Muscle layer of duodenum (tissue), 2 donors: ENCODE results near the gene DOCK8.

Source experiments
- H3K27ac ChIP-seq: one replicate; pipeline ENCODE4 v1.7.0; 2013; ENCODE audit warnings: mild to moderate bottlenecking, low read length
- H3K27me3 ChIP-seq: one replicate; pipeline ENCODE4 v1.7.0; 2013; ENCODE audit warnings: low read depth, mild to moderate bottlenecking, control low read depth, low read length
- H3K36me3 ChIP-seq, 2 donors: one replicate each; pipeline ENCODE4 v1.7.0; 2013; ENCODE audit warnings: low read length in 2 of 2, control low read depth in 1 of 2, mild to moderate bottlenecking in 1 of 2; ENCODE audit not compliant: insufficient read depth in 2 of 2, control insufficient read depth in 1 of 2
- H3K4me1 ChIP-seq, 2 donors: one replicate each; pipeline ENCODE4 v1.7.0; 2013; ENCODE audit warnings: low read length in 2 of 2, mild to moderate bottlenecking in 2 of 2, control low read depth in 1 of 2, moderate library complexity in 1 of 2; ENCODE audit not compliant: insufficient read depth in 2 of 2, control insufficient read depth in 1 of 2
- H3K4me3 ChIP-seq, 2 donors: one replicate each; pipeline ENCODE4 v1.7.0; 2013; ENCODE audit warnings: low read length in 2 of 2, low read depth in 1 of 2, mild to moderate bottlenecking in 1 of 2
- H3K9me3 ChIP-seq, 2 donors: one replicate each; pipeline ENCODE4 v1.7.0; 2013; ENCODE audit warnings: low read length in 2 of 2, control low read depth in 1 of 2, mild to moderate bottlenecking in 1 of 2; ENCODE audit not compliant: control insufficient read depth in 1 of 2
- donor health status: healthy.

The DOCK8 gene

DNA sequence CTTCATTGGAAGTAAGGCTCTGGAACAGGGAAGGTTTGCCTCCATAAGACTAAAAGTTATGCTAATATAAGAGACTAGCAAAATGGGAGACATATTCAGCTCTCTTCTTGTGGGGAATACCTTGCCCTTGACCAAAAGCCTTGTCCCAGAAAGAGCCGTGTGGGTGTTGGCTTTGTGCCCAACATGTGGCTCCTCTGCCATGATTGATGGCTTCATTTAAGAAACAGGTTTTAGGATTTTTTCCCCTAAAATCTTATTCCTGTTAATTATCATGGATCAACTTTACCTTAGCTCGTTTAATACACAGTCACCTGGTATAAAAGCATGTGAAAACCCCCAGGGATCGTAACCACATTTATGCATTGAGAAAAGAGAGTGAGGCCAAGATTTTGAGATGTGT is 38.9 kb downstream of the DOCK8 start:
- no peaks in the 10 kb centered on the region for H3K4me1 ChIP-seq
- no peaks in the 10 kb centered on the region for H3K27me3 ChIP-seq
- H3K4me3 ChIP-seq = no peak overlapping the region
- H3K36me3 ChIP-seq = no peaks in the 10 kb centered on the region
- H3K27ac ChIP-seq = no peak overlapping the region
- H3K9me3 ChIP-seq = no peaks in the 10 kb centered on the region

DNA sequence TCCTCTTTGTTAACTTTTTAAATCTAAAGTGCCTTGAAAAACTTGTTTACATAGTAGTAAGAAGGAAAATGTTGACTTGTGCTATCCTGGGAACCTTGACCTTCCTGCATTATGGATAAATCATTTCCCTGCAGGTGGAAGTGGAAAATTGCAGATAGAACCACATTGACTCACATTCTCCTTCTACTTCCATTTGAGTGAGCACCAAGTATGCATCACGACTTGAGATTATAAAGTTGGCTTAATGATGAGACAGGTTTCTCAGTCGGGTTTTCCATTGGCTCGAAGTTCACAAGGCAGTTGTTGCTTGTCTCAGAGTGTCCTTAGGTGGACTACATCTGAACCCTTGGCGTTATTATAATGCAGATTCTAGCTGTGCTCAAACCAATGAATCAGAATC is 39.9 kb downstream of the DOCK8 start:
- no peak overlapping the region for H3K27ac ChIP-seq
- no peaks in the 10 kb centered on the region for H3K9me3 ChIP-seq
- H3K36me3 ChIP-seq = no peaks in the 10 kb centered on the region
- no peak overlapping the region for H3K4me3 ChIP-seq
- no peaks in the 10 kb centered on the region for H3K27me3 ChIP-seq
- no peaks in the 10 kb centered on the region for H3K4me1 ChIP-seq

DNA sequence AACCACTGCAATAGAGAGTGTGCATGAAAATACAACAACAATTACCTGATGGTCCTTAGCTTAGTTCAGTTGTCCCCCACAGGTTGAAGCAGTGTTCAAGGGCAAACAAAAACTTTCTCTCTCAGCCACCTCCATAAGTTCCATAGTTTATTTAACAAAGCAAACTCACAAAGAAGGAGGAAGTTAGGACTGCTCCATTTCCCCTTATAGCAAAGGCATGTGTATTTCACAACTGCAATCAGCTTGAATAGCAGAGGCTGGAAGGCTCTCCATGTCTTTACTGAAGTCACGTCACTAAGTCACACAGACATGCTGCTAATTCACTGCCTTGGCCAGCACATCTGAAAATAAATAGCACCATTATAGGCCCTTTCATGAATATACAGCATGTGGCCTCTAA is 43.3 kb downstream of the DOCK8 start:
- H3K9me3 ChIP-seq = no peaks in the 10 kb centered on the region
- H3K4me3 ChIP-seq = no peak overlapping the region
- no peaks in the 10 kb centered on the region for H3K27me3 ChIP-seq
- H3K4me1 ChIP-seq = no peaks in the 10 kb centered on the region
- no peak overlapping the region for H3K27ac ChIP-seq
- H3K36me3 ChIP-seq = no peaks in the 10 kb centered on the region

DNA sequence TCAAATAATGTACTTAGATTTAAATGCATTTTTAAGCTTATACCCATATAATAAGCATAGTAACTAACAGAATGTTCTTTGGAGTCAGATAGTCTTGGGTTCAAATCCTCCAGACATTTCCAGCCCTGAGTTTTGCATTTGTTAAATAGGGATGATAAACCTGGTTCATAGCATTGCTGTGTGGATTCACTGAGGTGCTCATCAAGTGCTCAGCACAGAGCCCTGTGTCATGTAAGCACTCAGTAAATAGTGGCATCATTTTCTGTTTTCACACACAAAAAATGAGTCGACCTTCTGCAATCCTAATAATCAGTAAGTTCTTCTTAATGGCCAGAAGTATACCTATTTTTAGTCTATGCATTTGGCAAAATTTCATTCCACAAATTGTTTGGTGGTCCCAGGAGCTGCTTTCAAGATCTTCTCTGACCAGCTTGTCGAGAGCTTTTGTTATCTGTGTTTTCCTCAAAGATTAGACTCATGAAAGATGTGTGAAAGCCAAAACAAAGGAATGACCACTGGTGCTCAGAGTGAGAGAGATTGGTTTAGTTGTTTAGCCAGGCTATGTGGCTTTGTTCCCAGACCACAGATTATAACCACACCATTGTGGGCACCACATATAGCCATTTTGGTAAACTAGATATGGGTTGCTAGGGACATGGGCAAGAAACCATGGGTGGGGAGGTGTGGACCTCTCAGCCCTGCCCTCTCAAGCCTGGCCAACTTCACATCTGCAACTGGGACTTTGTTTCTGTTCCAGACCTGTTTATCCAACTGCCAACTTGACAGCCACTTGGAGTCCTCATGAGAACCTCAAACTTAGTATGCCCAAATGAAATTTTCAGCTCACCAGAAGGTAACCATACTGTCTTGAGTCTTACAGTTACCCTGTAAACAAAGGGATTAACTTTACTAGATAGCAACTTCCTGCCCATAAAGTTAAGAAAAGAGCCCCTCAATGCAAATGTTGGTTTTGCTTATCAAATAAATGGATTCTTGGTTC is 45.0 kb downstream of the DOCK8 start:
- no peaks in the 10 kb centered on the region for H3K4me1 ChIP-seq
- no peak overlapping the region for H3K27ac ChIP-seq
- H3K36me3 ChIP-seq = no peaks in the 10 kb centered on the region
- H3K4me3 ChIP-seq = no peak overlapping the region
- no peaks in the 10 kb centered on the region for H3K9me3 ChIP-seq
- no peaks in the 10 kb centered on the region for H3K27me3 ChIP-seq

DNA sequence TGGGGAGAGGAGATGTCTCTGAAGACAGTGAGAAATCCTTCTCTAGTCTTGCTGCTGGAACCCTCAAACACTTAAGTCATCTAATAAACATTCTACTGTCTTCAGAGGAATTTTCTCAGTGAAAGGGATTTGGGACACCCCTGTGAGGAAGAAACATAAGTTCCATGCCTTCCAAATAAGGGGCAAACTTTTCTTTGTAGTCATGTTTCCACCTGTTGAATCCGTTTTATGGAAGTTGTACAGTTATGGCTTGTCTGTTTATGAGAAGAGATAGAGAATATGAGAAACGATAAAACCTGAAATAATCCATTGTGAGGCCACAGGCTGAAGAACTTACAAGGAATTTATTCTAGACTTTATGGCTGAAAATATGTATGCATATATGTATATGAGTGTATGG is 49.6 kb downstream of the DOCK8 start:
- Histone ChIP-seq H3K4me1 (no peaks in the 10 kb centered on the region), H3K27ac (no peak overlapping the region), H3K9me3 (no peaks in the 10 kb centered on the region), H3K4me3 (no peak overlapping the region), H3K27me3 (no peaks in the 10 kb centered on the region), H3K36me3 (no peaks in the 10 kb centered on the region)

DNA sequence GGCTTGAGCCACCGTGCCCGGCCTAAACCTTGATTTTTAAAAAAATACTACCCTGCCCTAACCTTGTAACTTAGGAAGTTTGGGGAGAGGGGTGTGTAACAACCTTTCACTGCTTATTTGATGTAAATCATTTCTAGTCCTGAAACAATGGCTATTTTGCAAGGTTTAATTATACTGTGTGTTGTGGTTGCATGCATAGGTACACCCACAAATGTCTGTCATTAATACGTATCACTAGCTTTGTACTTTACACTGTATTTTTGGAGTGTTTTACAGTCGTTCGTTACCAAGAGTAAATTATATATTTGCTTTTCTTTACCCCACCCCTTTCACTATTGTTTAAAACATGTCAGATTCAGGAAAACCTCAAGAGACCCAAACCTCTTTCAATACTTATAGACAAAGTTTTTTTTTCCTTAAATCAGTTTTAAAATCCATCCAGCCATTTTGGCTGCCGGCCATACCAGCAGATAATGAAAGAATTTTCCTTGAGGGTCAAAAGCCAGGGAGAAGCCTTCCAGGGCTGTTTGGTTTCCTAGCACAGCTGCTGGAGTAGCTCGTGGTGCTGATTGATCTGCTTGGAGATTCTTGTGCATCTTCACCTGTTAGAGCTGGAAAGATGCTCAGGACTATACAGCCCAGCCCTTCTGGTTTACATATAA is 50.7 kb downstream of the DOCK8 start:
- Histone ChIP-seq H3K27ac (no peak overlapping the region), H3K9me3 (no peaks in the 10 kb centered on the region), H3K4me1 (no peaks in the 10 kb centered on the region), H3K27me3 (no peaks in the 10 kb centered on the region), H3K36me3 (no peaks in the 10 kb centered on the region), H3K4me3 (no peak overlapping the region)

DNA sequence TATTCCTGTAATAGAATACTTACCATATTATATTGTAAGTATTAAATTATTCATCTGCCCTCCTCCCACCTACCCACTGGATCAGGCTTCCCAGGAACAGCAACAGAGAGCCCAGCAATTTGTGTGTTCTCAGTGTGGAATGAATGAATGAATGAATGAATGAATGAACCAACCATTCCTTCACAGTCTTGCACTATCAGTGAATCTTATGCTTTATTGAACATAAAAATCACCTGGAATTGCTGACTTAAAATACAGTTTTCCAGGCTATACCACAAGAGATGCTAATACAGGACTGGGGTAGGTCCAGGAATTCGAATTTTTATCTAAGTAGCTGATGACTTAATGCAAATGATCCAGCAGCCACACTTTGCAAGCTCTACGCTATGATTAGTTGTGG is 51.6 kb downstream of the DOCK8 start:
- no peaks in the 10 kb centered on the region for H3K36me3 ChIP-seq
- H3K27ac ChIP-seq = no peak overlapping the region
- H3K27me3 ChIP-seq = no peaks in the 10 kb centered on the region
- no peak overlapping the region for H3K4me3 ChIP-seq
- no peaks in the 10 kb centered on the region for H3K9me3 ChIP-seq
- no peaks in the 10 kb centered on the region for H3K4me1 ChIP-seq

DNA sequence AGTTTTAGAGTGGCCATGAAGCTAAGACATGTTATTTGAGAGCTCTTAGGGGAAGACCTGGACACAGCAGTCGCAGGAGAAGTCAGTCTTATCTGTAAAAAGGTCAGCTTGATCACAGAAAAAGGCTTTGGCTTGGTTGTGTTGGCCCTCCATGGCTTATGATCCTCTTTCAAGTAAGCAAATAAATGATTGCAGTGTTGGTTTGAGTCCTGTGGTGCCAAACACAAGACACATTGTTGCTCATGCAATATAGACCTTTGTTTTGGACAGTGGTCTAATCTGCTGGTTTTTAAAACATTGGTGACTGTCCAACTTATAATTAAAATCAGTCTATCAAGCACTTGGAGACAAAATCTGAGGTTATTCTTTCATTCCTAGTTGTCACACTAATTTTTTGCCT is 54.0 kb downstream of the DOCK8 start:
- no peak overlapping the region for H3K27ac ChIP-seq
- H3K27me3 ChIP-seq = no peaks in the 10 kb centered on the region
- no peaks in the 10 kb centered on the region for H3K4me1 ChIP-seq
- no peaks in the 10 kb centered on the region for H3K36me3 ChIP-seq
- H3K9me3 ChIP-seq = no peaks in the 10 kb centered on the region
- no peak overlapping the region for H3K4me3 ChIP-seq

DNA sequence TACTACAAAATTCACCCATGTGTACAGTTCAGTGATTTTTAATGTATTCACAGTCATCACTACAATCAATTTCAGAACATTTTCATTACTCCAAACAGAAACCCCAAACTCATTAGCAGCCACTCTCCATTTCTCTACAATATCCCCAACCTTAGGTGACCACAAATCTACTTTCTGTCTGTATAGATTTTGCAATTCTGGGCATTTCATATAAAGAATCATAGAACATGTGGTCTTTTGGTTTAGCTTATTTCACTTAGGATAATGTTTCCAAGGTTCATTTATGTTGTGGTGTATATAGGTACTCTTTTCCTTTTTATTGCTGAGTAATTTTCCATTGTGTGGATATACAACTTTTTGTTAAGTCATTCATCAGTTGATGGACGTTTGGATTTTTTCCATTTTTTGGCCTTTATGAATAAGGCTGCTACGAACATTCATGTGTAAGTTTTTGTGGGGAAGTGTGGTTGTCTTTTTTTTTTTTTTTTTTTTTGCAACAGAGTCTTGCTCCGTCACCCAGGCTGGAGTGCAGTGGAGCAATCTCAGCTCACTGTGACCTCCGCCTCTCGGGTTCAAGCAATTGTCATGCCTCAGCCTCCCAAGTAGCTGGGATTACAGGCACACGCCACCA is 54.5 kb downstream of the DOCK8 start:
- Histone ChIP-seq H3K36me3 (no peaks in the 10 kb centered on the region), H3K4me1 (no peaks in the 10 kb centered on the region), H3K4me3 (no peak overlapping the region), H3K27me3 (no peaks in the 10 kb centered on the region), H3K9me3 (no peaks in the 10 kb centered on the region), H3K27ac (no peak overlapping the region)

DNA sequence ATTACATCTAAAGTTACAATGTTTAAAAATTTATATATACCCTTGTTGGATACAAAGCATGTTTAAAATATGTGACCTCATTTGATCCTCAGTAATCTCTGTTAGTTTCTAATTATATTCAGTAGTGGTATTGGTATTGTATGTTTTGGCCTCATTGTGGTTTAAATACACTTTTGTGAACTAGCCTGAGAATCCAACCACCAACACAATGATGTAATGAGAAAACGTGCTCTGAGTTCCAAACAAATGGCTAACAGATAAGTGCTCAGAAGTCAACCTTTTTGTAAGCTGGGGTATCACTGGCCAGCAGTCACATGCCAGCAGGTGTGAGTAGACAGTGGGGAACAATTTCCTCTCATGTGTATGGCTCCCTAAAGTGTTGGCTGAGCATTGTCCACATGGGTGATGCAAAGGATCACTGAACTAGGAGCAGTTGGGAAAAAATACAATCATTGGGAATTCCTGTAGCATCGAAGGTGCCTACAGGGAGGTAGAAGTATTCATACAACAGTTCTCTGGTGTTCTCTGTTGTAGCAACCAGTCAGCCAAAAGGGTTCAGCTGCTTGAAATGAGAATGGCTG is 56.1 kb downstream of the DOCK8 start:
- Histone ChIP-seq H3K36me3 (no peaks in the 10 kb centered on the region), H3K9me3 (no peaks in the 10 kb centered on the region), H3K27ac (no peak overlapping the region), H3K4me3 (no peak overlapping the region), H3K4me1 (no peaks in the 10 kb centered on the region), H3K27me3 (no peaks in the 10 kb centered on the region)
